ENCODE measurements around the gene TBCD.

The TBCD gene

GRCh38 chr17:82751571-82752370 lies at the start of gene TBCD:
Gene TBCD (plus strand): TSS chr17:82752065. CDS start chr17:82752194, 129 bp downstream.
- DNase-seq: peak; percentile 88 to 89

GRCh38 chr17:82702231-82702927 lies 49.5 kb upstream of the TBCD start:
- DNase-seq: no peak

DNA sequence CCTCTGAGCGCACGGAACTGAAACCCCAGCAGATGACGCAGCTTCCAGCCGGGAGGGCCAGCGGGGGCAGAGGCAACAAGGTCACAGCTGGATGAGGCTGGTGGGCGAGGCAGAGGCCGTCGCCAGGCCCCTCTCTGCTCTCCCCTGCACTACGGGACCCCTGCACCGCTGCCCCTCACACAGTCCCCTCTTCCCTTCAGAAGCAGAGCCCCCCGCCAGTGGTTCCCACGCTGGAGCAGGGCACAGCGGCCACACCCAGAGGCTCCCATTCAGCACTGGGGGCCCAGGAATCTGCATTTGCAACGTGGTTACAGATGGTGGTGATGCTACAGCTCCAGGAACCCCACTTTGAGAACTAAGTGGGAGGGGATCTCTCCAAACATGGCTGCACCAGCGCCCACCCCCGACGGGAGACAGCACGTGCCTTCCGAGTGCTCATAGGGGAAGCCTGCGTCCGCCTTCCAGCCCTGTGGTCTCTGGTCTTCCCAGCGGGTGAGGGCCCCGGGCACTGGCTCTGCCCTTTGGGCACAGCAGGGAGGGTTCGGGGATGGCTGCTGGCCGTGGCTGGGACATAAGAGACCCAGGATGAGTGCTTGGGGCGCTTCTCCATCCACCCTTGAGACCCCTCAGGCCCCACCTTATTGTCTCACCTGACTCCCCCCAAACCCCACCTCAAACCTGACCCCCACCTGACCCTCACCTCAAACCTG lies 48.7 kb upstream of the TBCD start:
- no peak for DNase-seq

- no peak for DNase-seq
These were observed 47.7 kb upstream of the TBCD start for GRCh38 chr17:82703935-82704865.

DNA sequence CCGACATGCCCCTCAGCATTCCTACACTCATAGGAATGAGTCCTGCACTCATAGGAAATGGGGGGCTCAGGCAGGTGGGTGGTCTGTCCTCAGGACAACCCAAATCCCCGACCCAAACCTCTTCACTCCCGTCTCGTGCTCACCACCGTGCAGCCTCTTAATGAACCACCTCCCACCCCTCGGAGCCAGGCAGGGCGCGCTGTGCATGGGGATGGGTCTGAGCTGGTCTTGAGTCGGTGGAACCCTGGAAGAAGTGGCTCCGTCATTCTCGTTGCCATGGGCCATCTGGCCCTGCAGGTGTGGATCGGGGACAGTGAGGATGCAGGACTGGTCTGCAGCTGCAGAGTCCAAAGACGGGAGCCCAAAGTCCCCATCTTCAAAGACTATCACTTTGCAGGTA lies 47.0 kb upstream of the TBCD start:
- no peak for DNase-seq

DNA sequence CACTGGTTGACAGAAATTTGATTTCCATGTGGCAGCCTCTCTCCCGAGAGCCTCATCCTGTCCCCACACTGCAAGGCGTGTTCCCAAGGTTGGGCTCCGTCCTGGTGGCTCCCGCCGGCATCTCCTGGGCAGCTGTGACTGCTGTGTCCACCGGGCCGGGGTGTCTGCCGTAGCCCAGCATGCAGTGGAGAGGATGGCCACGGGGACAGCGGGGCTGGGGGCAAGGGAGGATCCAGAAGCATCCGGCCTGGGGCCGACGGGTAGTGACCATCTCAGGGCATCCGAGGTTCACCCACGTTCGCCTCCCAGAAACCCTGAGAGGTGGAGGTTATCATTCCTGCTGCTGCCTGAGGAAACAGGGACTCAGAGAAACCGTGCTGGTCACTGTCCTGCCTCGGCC lies 46.1 kb upstream of the TBCD start:
- DNase-seq: no peak

DNA sequence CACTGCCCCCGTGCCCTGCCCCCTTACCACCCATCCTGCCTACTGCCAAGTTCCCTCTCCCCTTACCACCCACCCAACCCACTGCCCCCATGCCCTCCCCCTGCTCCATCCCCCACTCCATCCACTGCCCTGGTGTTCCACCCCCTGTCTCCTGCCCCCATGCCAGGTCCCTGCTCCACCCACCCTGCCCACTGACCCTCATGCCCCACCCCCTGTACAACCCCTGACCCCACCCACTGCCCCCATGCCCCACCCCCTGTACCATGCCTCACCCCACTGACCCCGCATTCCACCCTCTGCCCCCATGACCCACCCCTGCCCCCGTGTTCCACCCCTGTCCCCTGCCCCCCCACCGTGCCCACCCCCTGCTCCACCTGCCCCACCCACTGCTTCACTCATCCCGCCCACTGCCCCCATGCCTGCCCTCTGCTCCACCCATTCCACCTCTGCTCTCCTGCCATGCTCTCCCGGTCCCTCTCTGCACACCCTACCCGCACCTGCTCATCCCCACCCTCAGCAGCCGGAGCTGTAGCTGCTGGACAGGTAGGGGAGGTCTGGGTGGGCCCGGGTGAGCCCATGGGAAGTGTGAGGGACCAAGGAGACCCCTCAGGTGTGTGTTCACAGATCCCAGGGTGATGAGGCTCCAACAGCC lies 42.7 kb upstream of the TBCD start:
- no peak for DNase-seq

GRCh38 chr17:82709676-82710498 lies 42.0 kb upstream of the TBCD start:
- no peak for DNase-seq

DNA sequence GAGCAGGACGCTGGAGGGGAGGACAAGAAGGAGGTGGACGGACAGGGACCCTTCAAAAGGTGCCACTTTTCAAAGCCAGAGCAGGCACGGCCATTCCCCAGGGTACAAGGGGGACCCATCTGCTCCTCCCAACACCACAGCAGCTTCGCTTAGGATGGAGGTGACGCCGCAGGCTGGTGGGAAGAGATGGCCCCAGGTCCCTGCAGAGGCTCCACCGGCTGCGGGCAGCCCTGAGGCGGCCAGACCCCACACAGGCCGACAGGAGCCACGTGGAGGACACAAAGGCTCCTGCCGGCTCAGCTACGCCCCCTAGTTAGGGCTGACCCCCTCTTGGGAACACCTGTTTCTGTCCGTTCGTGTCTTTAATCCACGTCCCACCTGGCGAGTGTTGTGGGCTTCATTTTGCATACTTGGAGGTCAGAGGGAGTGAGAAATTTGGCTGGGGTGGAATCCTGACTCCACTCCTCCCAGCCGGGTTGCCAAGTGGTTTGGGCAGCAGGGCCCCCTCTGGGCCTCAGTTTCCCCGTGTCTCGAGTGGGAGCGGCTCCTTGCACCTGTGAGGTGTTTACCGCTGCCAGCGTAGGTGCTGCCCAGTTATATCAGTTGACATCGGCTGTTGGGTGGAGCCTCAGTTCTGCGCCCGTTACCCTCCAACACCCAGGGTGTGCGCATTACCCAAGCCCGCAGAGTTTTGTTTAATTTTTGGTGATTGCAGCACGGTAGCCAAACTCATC lies 41.2 kb upstream of the TBCD start:
- DNase-seq: no peak

GRCh38 chr17:82713071-82713723 lies 38.7 kb upstream of the TBCD start:
- DNase-seq: no peak

- peak; percentile 85 to 94 for DNase-seq
These were observed 35.5 kb upstream of the TBCD start, which contains the start of gene FN3KRP for GRCh38 chr17:82716203-82717010. Gene FN3KRP (plus strand): TSS chr17:82716706. CDS start chr17:82716756, 50 bp downstream.

GRCh38 chr17:82718986-82719685 lies 32.7 kb upstream of the TBCD start:
- DNase-seq: no peak

- DNase-seq: no peak
These were observed 31.7 kb upstream of the TBCD start for GRCh38 chr17:82720204-82720603.

- DNase-seq: no peak
These were observed 29.4 kb upstream of the TBCD start for GRCh38 chr17:82722341-82723013.

DNA sequence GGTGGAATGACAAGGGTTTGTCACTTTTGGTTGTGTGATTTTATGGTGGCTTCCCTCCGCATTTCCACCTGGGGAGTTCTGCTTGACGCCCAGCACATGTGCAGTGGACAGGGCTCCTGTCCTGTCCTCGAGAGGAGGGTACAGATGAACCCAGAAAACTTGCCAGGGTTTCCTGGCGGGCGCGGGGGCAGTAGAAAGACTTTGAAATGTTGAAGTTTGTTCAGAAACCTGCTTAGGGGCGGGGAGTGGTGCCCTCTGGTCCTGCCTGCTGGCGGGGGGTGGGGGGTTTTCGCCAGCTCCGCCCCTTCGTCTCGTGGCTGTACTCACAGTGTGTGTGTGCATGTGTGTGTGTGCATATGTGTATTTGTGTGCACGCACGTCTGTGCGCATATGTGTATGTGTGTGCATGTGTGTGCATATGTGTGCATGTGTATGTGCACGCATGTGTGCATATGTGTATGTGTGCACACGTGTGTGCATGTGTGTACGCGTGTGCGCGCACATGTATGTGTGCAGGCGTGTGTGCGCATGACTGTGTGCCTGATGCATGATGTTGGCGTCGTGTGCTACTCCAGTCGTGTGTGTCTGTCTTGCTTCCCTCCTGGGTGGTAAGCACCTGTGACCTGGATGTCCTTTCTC lies 28.6 kb upstream of the TBCD start:
- no peak for DNase-seq

- no peak for DNase-seq
These were observed 25.4 kb upstream of the TBCD start for GRCh38 chr17:82726427-82726826.

All from stimulated activated CD4-positive, alpha-beta T cell treated with anti-CD3 and anti-CD28 coated beads, Interleukin-2, amount 100 ng/mL, for 24 hours (primary cell).